Adrenal gland (tissue), 12 donors: ENCODE measurements around the gene ECT2L. TPM values are rescaled to one million over a fixed set of nuclear protein-coding genes. Genes with fewer than 3 reads are reported as not detected.

Experiments used
- DNase-seq, 7 donors: peaks; one replicate each; pipeline ENCODE4 v3.0.0-alpha.2; 2019 to 2020
- H3K27ac ChIP-seq, 5 donors: fragments of 200-600 bp; sonication (generic) in 4 of 5; 1 replicate in 3 of 5; 2 replicates in 2 of 5; pipeline versions ENCODE4 v1.5.1 to v1.8.0; 2016 to 2020; ENCODE audit warnings: mild to moderate bottlenecking in 1 of 5
- H3K27me3 ChIP-seq: fragments of 200-600 bp; 2 replicates; pipeline ENCODE4 v1.8.0; 2021
- H3K36me3 ChIP-seq, 2 donors: fragments of 200-600 bp; replicated peaks in 1 of 2; 1 replicate in 1 of 2; 2 replicates in 1 of 2; pipeline versions ENCODE4 v1.5.1 to v1.8.0; 2018 to 2022
- H3K4me1 ChIP-seq, 2 donors: fragments of 200-600 bp; replicated peaks in 1 of 2; 1 replicate in 1 of 2; 2 replicates in 1 of 2; pipeline versions ENCODE4 v1.5.1 to v1.8.0; 2018 to 2021
- H3K4me3 ChIP-seq, 4 donors: fragments of 200-600 bp; sonication (generic) in 3 of 4; one replicate each; pipeline ENCODE4 v1.5.1; 2016 to 2018
- H3K9me3 ChIP-seq, 3 donors: fragments of 200-600 bp; sonication (generic) in 1 of 3; replicated peaks in 1 of 3; 1 replicate in 2 of 3; 2 replicates in 1 of 3; pipeline versions ENCODE4 v1.5.1 to v1.8.0; 2016 to 2021
- CTCF ChIP-seq, 6 experiments: fragments of 450-650 bp in 4 of 6; fragments of 200-600 bp in 2 of 6; sonication (generic) in 1 of 6; IDR thresholded peaks; 1 replicate in 5 of 6; 2 replicates in 1 of 6; pipeline versions ENCODE4 v1.5.1 to v1.8.0; 2016 to 2021; ENCODE audit warnings: antibody characterized with exemption in 6 of 6, mild to moderate bottlenecking in 2 of 6, moderate library complexity in 1 of 6
- POLR2A ChIP-seq, 2 donors: fragments of 450-650 bp; IDR thresholded peaks; one replicate each; pipeline ENCODE4 v1.6.1; 2017; ENCODE audit warnings: antibody characterized with exemption in 2 of 2, mild to moderate bottlenecking in 2 of 2, moderate library complexity in 1 of 2
- WGBS, 4 donors: extraction: QIAGEN DNeasy Blood & Tissue Kit in 2 of 4; methylation state at CpG; one replicate each; pipeline versions ENCODE4 v1.1.5 to v1.1.7; 2013 to 2017; 5-methylcytosine and 5-hydroxymethylcytosine counted together
- intact Hi-C, 2 donors: fragments of 100-400 bp; cut with DNase I; formaldehyde crosslinking; loops; one replicate each; pipeline versions ENCODE4 v1.14.1 to v1.15.0; 2022 to 2023
- polyA plus RNA-seq, 3 donors: library from polyadenylated mRNA; stranded (reverse); fragments of 200-250 nt in 2 of 3; fragments of 350-450 nt in 1 of 3; fragmentation: Illumina TruSeq in 1 of 3; extraction: RNeasy Lipid Tissue Mini Kit (QIAGEN cat#74804) in 1 of 3; gene quantifications; one replicate each; pipeline ENCODE4 v1.2.3, GENCODE V29; 2013 to 2014
- total RNA-seq, 9 donors: library from RNA; depleted of rRNA in 4 of 9; stranded (reverse); fragments of >200 nt in 4 of 9; fragments of 120-200 nt in 1 of 9; fragmentation: NEBNext Ultra II Directional in 1 of 9; extraction: Animal tissue kit (Norgen Biotek cat#: 25700) in 1 of 9; gene quantifications; one replicate each; pipeline versions ENCODE4 v1.1.0 to v1.2.4, GENCODE V29; 2013 to 2023
- donor health status: healthy with polysubstance abuse.
- donor health status: Bipolar disorder and iron deficiency.
- donor health status: DM: yes; HTN: yes; CAD: no.
- donor health status: DM: no; HTN: no; CAD: no.
- donor health status: DM: no; HTN: no; CAD: no.
- donor health status: DM: yes; HTN: yes; CAD: no.

Gene ECT2L
- total and polyA plus RNA-seq, 12 donors = 0.06 to 1.3 (median 0.20) TPM; not detected in 4

GRCh38 chr6:138782243-138782642, 13.6 kb upstream of the ECT2L start:
- H3K36me3 ChIP-seq = peaks cover 0 to 5% of the 10 kb centered on the region in 2 donors
- WGBS, 4 donors = 59 to 65% (median 63%) methylated on average over 4 of the region's 4 CpGs
- no peaks in the 10 kb centered on the region for H3K27me3 ChIP-seq
- no peak overlapping the region for H3K27ac ChIP-seq
- H3K9me3 ChIP-seq = no peaks in the 10 kb centered on the region
- TF ChIP-seq CTCF (IDR thresholded peaks at IDR 0.05) = no peak
- no peak for TF ChIP-seq POLR2A (IDR thresholded peaks at IDR 0.05)
- H3K4me1 ChIP-seq = no peaks in the 10 kb centered on the region
- no peak overlapping the region for H3K4me3 ChIP-seq
- no peak for DNase-seq
- intact Hi-C loops = no loop called here

- intact Hi-C loops = no loop called here
- WGBS, 4 donors = 66 to 81% (median 80%) methylated on average over 4 of the region's 4 CpGs
- Histone ChIP-seq H3K4me3 (no peak overlapping the region), H3K4me1 (no peaks in the 10 kb centered on the region), H3K27me3 (no peaks in the 10 kb centered on the region), H3K9me3 (no peaks in the 10 kb centered on the region), H3K27ac (no peak overlapping the region), H3K36me3 (no peaks in the 10 kb centered on the region)
- no peak for DNase-seq
- TF ChIP-seq CTCF (IDR thresholded peaks at IDR 0.05) = no peak
- no peak for TF ChIP-seq POLR2A (IDR thresholded peaks at IDR 0.05)
These were observed 10.8 kb upstream of the ECT2L start for GRCh38 chr6:138785079-138785478.

- Histone ChIP-seq H3K36me3 (peaks cover 0 to 5% of the 10 kb centered on the region in 2 donors), H3K4me3 (no peak overlapping the region), H3K4me1 (no peaks in the 10 kb centered on the region), H3K27me3 (no peaks in the 10 kb centered on the region), H3K27ac (no peak overlapping the region), H3K9me3 (no peaks in the 10 kb centered on the region)
- TF ChIP-seq CTCF (IDR thresholded peaks at IDR 0.05) (no peak), POLR2A (IDR thresholded peaks at IDR 0.05) (no peak)
- intact Hi-C loops = no loop called here
- no peak for DNase-seq
- 80 to 92% (median 86%) methylated on average over 3 of the region's 3 CpGs for WGBS, 4 donors
These were observed 9.9 kb upstream of the ECT2L start for GRCh38 chr6:138785980-138786379.

- H3K4me3 ChIP-seq = no peak overlapping the region
- H3K9me3 ChIP-seq = no peaks in the 10 kb centered on the region
- WGBS, 4 donors = 95 to 97% (median 96%) methylated on average over 1 of the region's 1 CpG
- DNase-seq = no peak
- no peak overlapping the region for H3K27ac ChIP-seq
- TF ChIP-seq POLR2A (IDR thresholded peaks at IDR 0.05) (no peak), CTCF (IDR thresholded peaks at IDR 0.05) (no peak)
- H3K27me3 ChIP-seq = no peaks in the 10 kb centered on the region
- H3K4me1 ChIP-seq = no peaks in the 10 kb centered on the region
- H3K36me3 ChIP-seq = peaks cover 0 to 5% of the 10 kb centered on the region in 2 donors
- intact Hi-C loops = no loop called here
These were observed 8.7 kb upstream of the ECT2L start for GRCh38 chr6:138787138-138787537.
